ENCODE results near the gene SPTAN1. TPM values are rescaled to one million over a fixed set of nuclear protein-coding genes. Genes with fewer than 3 reads are reported as not detected.

The SPTAN1 gene
- total and polyA plus RNA-seq, 4 donors, result 70.0 to 438 (median 237) TPM

DNA sequence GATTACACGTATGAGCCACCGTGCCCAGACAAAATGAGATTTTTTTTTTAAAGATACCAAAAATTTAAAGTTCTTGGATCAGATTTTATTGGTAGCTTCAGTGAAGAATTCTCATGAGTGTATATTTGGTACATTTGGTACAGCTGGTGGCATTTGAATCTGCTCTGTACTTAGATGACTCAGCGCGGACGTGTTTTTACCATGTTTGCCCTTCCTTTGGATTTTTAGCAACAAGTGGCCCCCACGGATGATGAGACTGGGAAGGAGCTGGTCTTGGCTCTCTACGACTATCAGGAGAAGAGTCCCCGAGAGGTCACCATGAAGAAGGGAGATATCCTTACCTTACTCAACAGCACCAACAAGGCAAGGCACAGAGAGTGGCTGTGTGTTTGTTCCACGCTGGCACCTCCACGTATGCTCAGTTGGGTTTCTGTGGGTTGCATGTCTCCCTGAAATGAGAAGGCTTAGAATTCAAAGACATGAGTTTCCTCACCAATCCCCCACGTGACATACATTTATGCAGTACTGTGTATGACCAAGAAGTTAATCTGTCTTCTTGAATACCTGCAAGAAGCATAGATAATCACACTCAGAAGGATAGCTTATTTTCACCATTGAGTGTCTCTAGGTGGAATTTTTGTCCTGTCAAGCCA, 36.3 kb downstream of the SPTAN1 start:
- WGBS, 2 donors, result 92 to 96% methylated on average over 11 of the region's 11 CpGs
- no peak for TF ChIP-seq CTCF (IDR thresholded peaks at IDR 0.05; ENCODE audit: control extremely low read depth, extremely low read depth)
- Histone ChIP-seq H3K36me3 (ENCODE audit: control insufficient read depth in 4 of 4, insufficient read depth in 4 of 4, low read length in 4 of 4) (peaks cover 46 to 72% (median 53%) of the 10 kb centered on the region in 4 donors), H3K27me3 (ENCODE audit: control insufficient read depth in 3 of 3, insufficient read depth in 3 of 3, low read length in 2 of 3) (no peaks in the 10 kb centered on the region), H3K4me1 (ENCODE audit: control insufficient read depth in 5 of 5, insufficient read depth in 5 of 5, low read length in 5 of 5) (no peaks in the 10 kb centered on the region), H3K4me3 (no peak overlapping the region), H3K9ac (ENCODE audit: insufficient read depth in 1 of 2, low read length in 2 of 2) (no peak overlapping the region), H3K9me3 (ENCODE audit: control insufficient read depth in 4 of 4, insufficient read depth in 3 of 4, low read length in 3 of 4) (peaks cover 0 to 3% (median 0%) of the 10 kb centered on the region in 4 donors), H3K27ac (ENCODE audit: low read depth in 1 of 2, low read length in 1 of 2) (no peak overlapping the region)
- ATAC-seq (ENCODE audit: insufficient read depth, low FRiP score) (no peak), DNase-seq (no peak)

- no peak for ATAC-seq (ENCODE audit: insufficient read depth, low FRiP score)
- DNase-seq, result no peak
- H3K9ac ChIP-seq (ENCODE audit: insufficient read depth in 1 of 2, low read length in 2 of 2), result no peak overlapping the region
- no peaks in the 10 kb centered on the region for H3K27me3 ChIP-seq (ENCODE audit: control insufficient read depth in 3 of 3, insufficient read depth in 3 of 3, low read length in 2 of 3)
- no peak overlapping the region for H3K27ac ChIP-seq (ENCODE audit: low read depth in 1 of 2, low read length in 1 of 2)
- H3K9me3 ChIP-seq (ENCODE audit: control insufficient read depth in 4 of 4, insufficient read depth in 3 of 4, low read length in 3 of 4), result peaks cover 0 to 3% (median 0%) of the 10 kb centered on the region in 4 donors
- no peaks in the 10 kb centered on the region for H3K4me1 ChIP-seq (ENCODE audit: control insufficient read depth in 5 of 5, insufficient read depth in 5 of 5, low read length in 5 of 5)
- H3K4me3 ChIP-seq, result no peak overlapping the region
- no peak for TF ChIP-seq CTCF (IDR thresholded peaks at IDR 0.05; ENCODE audit: control extremely low read depth, extremely low read depth)
- peaks cover 36 to 60% (median 43%) of the 10 kb centered on the region in 4 donors for H3K36me3 ChIP-seq (ENCODE audit: control insufficient read depth in 4 of 4, insufficient read depth in 4 of 4, low read length in 4 of 4)
- WGBS, 2 donors, result 86 to 87% methylated on average over 6 of the region's 6 CpGs
These were observed 40.7 kb downstream of the SPTAN1 start for GRCh38 chr9:128593039-128593438.

DNA sequence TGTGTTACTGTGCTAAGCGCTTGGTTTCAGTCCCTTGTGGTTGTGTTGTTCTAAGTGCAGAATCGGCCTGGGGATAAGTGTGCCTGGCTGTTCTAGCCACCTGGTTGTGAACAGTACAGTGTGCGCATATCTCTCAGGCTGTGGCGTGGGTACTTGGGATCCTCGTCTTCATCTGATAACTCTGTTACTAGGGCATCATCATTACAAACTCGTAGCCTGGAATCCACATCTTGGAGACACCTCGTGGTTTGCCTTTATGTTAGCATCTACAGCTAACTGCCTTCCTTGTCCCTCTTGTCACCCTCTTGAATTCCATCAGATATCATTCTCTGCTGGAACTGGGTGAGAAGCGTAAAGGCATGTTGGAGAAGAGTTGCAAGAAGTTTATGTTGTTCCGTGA, 41.5 kb downstream of the SPTAN1 start:
- Histone ChIP-seq H3K27me3 (ENCODE audit: control insufficient read depth in 3 of 3, insufficient read depth in 3 of 3, low read length in 2 of 3) (no peaks in the 10 kb centered on the region), H3K27ac (ENCODE audit: low read depth in 1 of 2, low read length in 1 of 2) (no peak overlapping the region), H3K9me3 (ENCODE audit: control insufficient read depth in 4 of 4, insufficient read depth in 3 of 4, low read length in 3 of 4) (peaks cover 0 to 3% (median 0%) of the 10 kb centered on the region in 4 donors), H3K36me3 (ENCODE audit: control insufficient read depth in 4 of 4, insufficient read depth in 4 of 4, low read length in 4 of 4) (peaks cover 39 to 61% (median 43%) of the 10 kb centered on the region in 4 donors), H3K9ac (ENCODE audit: insufficient read depth in 1 of 2, low read length in 2 of 2) (no peak overlapping the region), H3K4me3 (no peak overlapping the region), H3K4me1 (ENCODE audit: control insufficient read depth in 5 of 5, insufficient read depth in 5 of 5, low read length in 5 of 5) (no peaks in the 10 kb centered on the region)
- TF ChIP-seq CTCF (IDR thresholded peaks at IDR 0.05; ENCODE audit: control extremely low read depth, extremely low read depth), result no peak
- ATAC-seq (ENCODE audit: insufficient read depth, low FRiP score), result no peak
- 94 to 95% methylated on average over 9 of the region's 9 CpGs for WGBS, 2 donors
- DNase-seq, result no peak

Measured in lung (tissue), 12 donors.